Stimulated activated CD8-positive, alpha-beta memory T cell treated with anti-CD3 and anti-CD28 coated beads, Interleukin-7, amount 100 ng/mL, for 4 hours (primary cell): ENCODE measurements around the gene ANKS4B.
"Not testable (repeated sequence)": the region's sequence is repeated elsewhere in the genome, so short reads cannot be mapped to it uniquely, and the experiment has no call there.

Experiments
- DNase-seq, 2 donors: peaks; one replicate each; pipeline ENCODE4 v3.0.0-alpha.2; 2020; ENCODE audit warnings: low read depth in 2 of 2

Gene ANKS4B

GRCh38 chr16:21219551-21219950 is 13.9 kb upstream of the ANKS4B start:
- DNase-seq, result no peak

- no peak for DNase-seq
Observed at GRCh38 chr16:21222495-21223337, 10.8 kb upstream of the ANKS4B start.

GRCh38 chr16:21223787-21224186 is 9.7 kb upstream of the ANKS4B start:
- no peak for DNase-seq

- peak in 1 of 2 donors; percentile 6 for DNase-seq
Observed at GRCh38 chr16:21224800-21225199, 8.7 kb upstream of the ANKS4B start.

GRCh38 chr16:21226749-21227148 is 6.8 kb upstream of the ANKS4B start:
- no peak for DNase-seq

GRCh38 chr16:21227866-21228265 is 5.6 kb upstream of the ANKS4B start:
- DNase-seq, result no peak

GRCh38 chr16:21228361-21228872 is 5.1 kb upstream of the ANKS4B start:
- no peak for DNase-seq

- DNase-seq, result no peak
Observed at GRCh38 chr16:21233045-21233520, 416 bp upstream of the ANKS4B start.

- DNase-seq, result no peak
Observed at GRCh38 chr16:21235199-21235585, 1.7 kb downstream of the ANKS4B start.

- no peak for DNase-seq
Observed at GRCh38 chr16:21236831-21237230, 3.3 kb downstream of the ANKS4B start.

GRCh38 chr16:21239646-21240045 is 6.1 kb downstream of the ANKS4B start:
- DNase-seq, result no peak

GRCh38 chr16:21242756-21243155 is 9.3 kb downstream of the ANKS4B start:
- DNase-seq, result no peak

GRCh38 chr16:21244518-21245215 is 11.2 kb downstream of the ANKS4B start:
- no peak for DNase-seq

GRCh38 chr16:21248179-21248578 is 14.7 kb downstream of the ANKS4B start:
- not testable (repeated sequence) for DNase-seq

- no peak for DNase-seq
Observed at GRCh38 chr16:21250072-21250923, 16.8 kb downstream of the ANKS4B start.

GRCh38 chr16:21253470-21253869 is 20.0 kb downstream of the ANKS4B start:
- no peak for DNase-seq

GRCh38 chr16:21256636-21257035 is 23.1 kb downstream of the ANKS4B start:
- no peak for DNase-seq

GRCh38 chr16:21257284-21257683 is 23.8 kb downstream of the ANKS4B start:
- no peak for DNase-seq

- no peak for DNase-seq
Observed at GRCh38 chr16:21260870-21261791, 27.6 kb downstream of the ANKS4B start.

- DNase-seq, result no peak
Observed at GRCh38 chr16:21262779-21263639, 29.5 kb downstream of the ANKS4B start.
